ENCODE results near the gene CASP10.
"Not testable (repeated sequence)": the region's sequence is repeated elsewhere in the genome, so short reads cannot be mapped to it uniquely, and the experiment has no call there.

The CASP10 gene

GRCh38 chr2:201154615-201155399, 28.1 kb upstream of the CASP10 start:
- DNase-seq (ENCODE audit: low spot score): no peak

- DNase-seq (ENCODE audit: low spot score): no peak
These were observed 26.9 kb upstream of the CASP10 start for GRCh38 chr2:201156036-201156435.

- no peak for DNase-seq (ENCODE audit: low spot score)
These were observed 26.3 kb upstream of the CASP10 start for GRCh38 chr2:201156640-201157039.

- no peak for DNase-seq (ENCODE audit: low spot score)
These were observed 25.2 kb upstream of the CASP10 start for GRCh38 chr2:201157694-201158093.

GRCh38 chr2:201158111-201158929, 24.6 kb upstream of the CASP10 start:
- peak; percentile 77 for DNase-seq (ENCODE audit: low spot score)

GRCh38 chr2:201164166-201164565, 18.8 kb upstream of the CASP10 start:
- DNase-seq (ENCODE audit: low spot score): peak; percentile 12

GRCh38 chr2:201167546-201167945, 15.4 kb upstream of the CASP10 start:
- DNase-seq (ENCODE audit: low spot score): no peak

- not testable (repeated sequence) for DNase-seq (ENCODE audit: low spot score)
These were observed 14.4 kb upstream of the CASP10 start for GRCh38 chr2:201168496-201168895.

GRCh38 chr2:201171259-201171814, 11.6 kb upstream of the CASP10 start:
- DNase-seq (ENCODE audit: low spot score): no peak

GRCh38 chr2:201172279-201172678, 10.7 kb upstream of the CASP10 start:
- DNase-seq (ENCODE audit: low spot score): no peak

- no peak for DNase-seq (ENCODE audit: low spot score)
These were observed 8.3 kb upstream of the CASP10 start for GRCh38 chr2:201174687-201175086.

GRCh38 chr2:201176081-201176481, 6.9 kb upstream of the CASP10 start:
- DNase-seq (ENCODE audit: low spot score): no peak

- no peak for DNase-seq (ENCODE audit: low spot score)
These were observed 2.9 kb upstream of the CASP10 start for GRCh38 chr2:201180010-201180409.

- DNase-seq (ENCODE audit: low spot score): no peak
These were observed 405 bp downstream of the CASP10 start for GRCh38 chr2:201183365-201183727.

- peak; percentile 26 for DNase-seq (ENCODE audit: low spot score)
These were observed 894 bp downstream of the CASP10 start for GRCh38 chr2:201183835-201184234.

GRCh38 chr2:201184248-201184647, 1.3 kb downstream of the CASP10 start:
- not testable (repeated sequence) for DNase-seq (ENCODE audit: low spot score)

- DNase-seq (ENCODE audit: low spot score): no peak
These were observed 2.9 kb downstream of the CASP10 start for GRCh38 chr2:201185863-201186262.

GRCh38 chr2:201186982-201187381, 4.0 kb downstream of the CASP10 start:
- no peak for DNase-seq (ENCODE audit: low spot score)

GRCh38 chr2:201188449-201188848, 5.5 kb downstream of the CASP10 start:
- no peak for DNase-seq (ENCODE audit: low spot score)

- DNase-seq (ENCODE audit: low spot score): no peak
These were observed 8.4 kb downstream of the CASP10 start for GRCh38 chr2:201191132-201191875.

GRCh38 chr2:201194097-201194496, 11.2 kb downstream of the CASP10 start:
- no peak for DNase-seq (ENCODE audit: low spot score)

GRCh38 chr2:201195331-201195730, 12.4 kb downstream of the CASP10 start:
- no peak for DNase-seq (ENCODE audit: low spot score)
